ENCODE data around the gene FLT3.
A peak's percentile ranks its signal among the peaks of the same experiment; 100 is the strongest.

FLT3 gene

DNA sequence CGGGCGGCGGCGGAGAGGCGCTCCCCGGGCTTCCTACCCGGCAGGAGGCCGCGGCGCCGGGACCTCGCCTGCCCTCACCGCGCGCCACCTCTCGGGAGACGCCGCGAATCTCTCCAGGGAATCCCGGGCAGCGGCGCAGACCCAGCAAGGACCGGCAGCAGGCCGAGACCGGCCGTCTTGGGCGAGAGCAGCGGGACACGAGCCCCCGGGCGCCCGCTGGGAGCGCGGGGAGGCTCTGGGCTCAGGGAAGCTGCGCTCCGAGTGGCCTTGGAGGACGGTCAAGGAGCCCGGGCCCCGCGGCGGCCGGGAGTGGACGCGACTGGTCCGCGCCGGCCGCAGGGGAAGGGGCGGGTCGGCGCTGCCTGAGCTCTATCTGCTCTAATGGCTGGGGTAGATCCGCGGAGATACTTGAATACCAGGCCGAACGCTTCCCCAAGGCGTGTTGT, 145.9 kb downstream of the FLT3 start:
- no peak overlapping the region for H3K4me3 ChIP-seq (ENCODE audit: low read depth, low read length)
- H3K4me1 ChIP-seq = no peaks in the 10 kb centered on the region
- H3K9me3 ChIP-seq = no peaks in the 10 kb centered on the region
- no peak for DNase-seq
- TF ChIP-seq CTCF (IDR thresholded peaks at IDR 0.05; ENCODE audit: low read depth, low read length) = no peak
- H3K36me3 ChIP-seq = no peaks in the 10 kb centered on the region
- peaks cover 86% of the 10 kb centered on the region for H3K27me3 ChIP-seq

DNA sequence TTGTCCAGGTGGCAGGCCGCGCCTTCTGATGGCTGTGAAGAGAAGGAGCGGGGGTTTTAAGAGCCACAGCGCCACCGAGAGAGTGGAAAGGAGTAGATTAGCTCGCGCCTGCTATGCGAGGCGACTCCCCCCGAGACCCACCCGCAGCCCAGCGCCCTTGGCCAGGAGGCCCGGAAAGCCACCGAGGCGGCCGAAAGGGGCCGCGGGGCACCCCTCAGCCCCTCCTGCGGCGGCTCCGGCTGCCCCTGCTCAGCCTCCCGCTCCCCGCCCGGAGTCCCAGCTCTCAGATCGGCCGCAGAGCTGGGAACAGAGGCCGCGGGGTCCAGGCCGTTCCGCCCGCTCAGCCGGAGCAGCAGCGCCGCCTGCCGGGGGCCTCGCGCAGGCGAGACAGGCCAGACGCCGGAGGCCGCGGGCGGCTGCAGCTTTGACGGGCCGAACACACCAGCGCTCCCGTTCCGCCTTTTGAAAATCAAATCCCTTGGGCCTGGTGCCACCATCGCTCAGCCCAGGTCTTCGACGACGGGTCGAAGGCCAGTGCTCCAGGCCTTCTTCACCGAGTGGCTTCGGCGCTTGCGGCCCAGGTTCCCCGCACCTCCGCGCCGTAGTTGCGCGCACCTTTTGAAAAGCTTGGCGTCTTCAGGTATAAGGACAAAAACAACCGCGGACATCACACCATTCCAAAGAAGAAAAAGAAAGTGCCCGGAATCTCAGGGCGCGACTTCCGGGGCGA, 146.5 kb downstream of the FLT3 start:
- Histone ChIP-seq H3K27me3 (peaks cover 80% of the 10 kb centered on the region), H3K4me3 (ENCODE audit: low read depth, low read length) (peak overlapping the region; percentile 47), H3K36me3 (no peaks in the 10 kb centered on the region), H3K9me3 (no peaks in the 10 kb centered on the region), H3K4me1 (no peaks in the 10 kb centered on the region)
- DNase-seq = peak; percentile 88
- TF ChIP-seq CTCF (IDR thresholded peaks at IDR 0.05; ENCODE audit: low read depth, low read length) = peak; percentile 80
